SU-DHL-6 (cell line): ENCODE measurements around the gene CORO1C.

ENCODE experiments used
- H2AFZ ChIP-seq: fragments of 200-600 bp; sonication (generic); 2 replicates; pipeline ENCODE4 v1.6.1; 2014; ENCODE audit warnings: low read depth, mild to moderate bottlenecking, moderate library complexity, mixed read lengths, antibody characterized with exemption, low read length; ENCODE audit not compliant: severe bottlenecking
- H3F3A ChIP-seq: fragments of 200-600 bp; shearing (Covaris generic); 2 replicates; pipeline ENCODE4 v1.6.0; 2016; ENCODE audit warnings: antibody characterized with exemption, mild to moderate bottlenecking; ENCODE audit not compliant: insufficient read depth
- H3K27ac ChIP-seq: fragments of 200-600 bp; sonication (generic); 2 replicates; pipeline ENCODE4 v1.5.1; 2016; ENCODE audit warnings: low read depth, mild to moderate bottlenecking, low read length, moderate library complexity, mixed read lengths
- H3K27me3 ChIP-seq: fragments of 200-600 bp; sonication (generic), shearing (Covaris generic); 2 replicates; pipeline ENCODE4 v1.6.0; 2014; ENCODE audit warnings: mild to moderate bottlenecking, low read length
- H3K36me3 ChIP-seq: fragments of 200-600 bp; sonication (generic); 2 replicates; pipeline ENCODE4 v1.6.1; 2014; ENCODE audit warnings: mild to moderate bottlenecking, low read length, mixed read lengths
- H3K4me2 ChIP-seq: fragments of 300-600, 200-600 bp; shearing (Covaris generic), sonication (generic); 2 replicates; pipeline ENCODE4 v1.6.0; 2014; ENCODE audit warnings: low read length, low read depth, mild to moderate bottlenecking; ENCODE audit not compliant: poor library complexity, severe bottlenecking
- H3K4me3 ChIP-seq: fragments of 200-600 bp; sonication (generic); 2 replicates; pipeline ENCODE4 v1.5.1; 2014; ENCODE audit warnings: antibody characterized with exemption, low read length, mild to moderate bottlenecking, mixed read lengths; ENCODE audit not compliant: insufficient read depth, poor library complexity, severe bottlenecking
- H3K79me2 ChIP-seq: fragments of 200-600 bp; sonication (generic); 2 replicates; pipeline ENCODE4 v1.6.1; 2014; ENCODE audit warnings: mild to moderate bottlenecking, low read length, moderate library complexity; ENCODE audit not compliant: insufficient read depth
- H3K9ac ChIP-seq: fragments of 200-600 bp; sonication (generic); 2 replicates; pipeline ENCODE4 v1.7.0; 2014; ENCODE audit warnings: mild to moderate bottlenecking, low read length
- H3K9me2 ChIP-seq: fragments of 200-600 bp; sonication (generic); replicated peaks from 2 replicates; pipeline ENCODE4 v1.6.1; 2014; ENCODE audit warnings: low read length; ENCODE audit not compliant: insufficient read depth
- H3K9me3 ChIP-seq: fragments of 200-600 bp; sonication (generic); 2 replicates; pipeline ENCODE4 v1.6.1; 2014; ENCODE audit warnings: low read length, mixed read lengths; ENCODE audit not compliant: insufficient read depth
- H4K20me1 ChIP-seq: fragments of 200-600 bp; sonication (generic); 2 replicates; pipeline ENCODE4 v1.6.1; 2014; ENCODE audit warnings: low read depth, mild to moderate bottlenecking, antibody characterized with exemption, low read length, moderate library complexity, mixed read lengths
- EZH2phosphoT487 ChIP-seq: fragments of 200-600 bp; sonication (generic), shearing (Covaris generic); conservative IDR thresholded peaks from 2 replicates; pipeline ENCODE4 v1.6.1; 2018; ENCODE audit warnings: mild to moderate bottlenecking, antibody characterized with exemption, low read length, moderate library complexity, mixed read lengths
- TF ChIP-seq, protein P1 (sequence below): fragments of 200-600 bp; sonication (generic); IDR thresholded peaks from one replicate; pipeline ENCODE4 v1.5.1; 2017; ENCODE audit warnings: antibody characterized with exemption, mild to moderate bottlenecking, low read length, moderate library complexity; ENCODE audit not compliant: insufficient read depth, poor library complexity, severe bottlenecking

Gene CORO1C

DNA sequence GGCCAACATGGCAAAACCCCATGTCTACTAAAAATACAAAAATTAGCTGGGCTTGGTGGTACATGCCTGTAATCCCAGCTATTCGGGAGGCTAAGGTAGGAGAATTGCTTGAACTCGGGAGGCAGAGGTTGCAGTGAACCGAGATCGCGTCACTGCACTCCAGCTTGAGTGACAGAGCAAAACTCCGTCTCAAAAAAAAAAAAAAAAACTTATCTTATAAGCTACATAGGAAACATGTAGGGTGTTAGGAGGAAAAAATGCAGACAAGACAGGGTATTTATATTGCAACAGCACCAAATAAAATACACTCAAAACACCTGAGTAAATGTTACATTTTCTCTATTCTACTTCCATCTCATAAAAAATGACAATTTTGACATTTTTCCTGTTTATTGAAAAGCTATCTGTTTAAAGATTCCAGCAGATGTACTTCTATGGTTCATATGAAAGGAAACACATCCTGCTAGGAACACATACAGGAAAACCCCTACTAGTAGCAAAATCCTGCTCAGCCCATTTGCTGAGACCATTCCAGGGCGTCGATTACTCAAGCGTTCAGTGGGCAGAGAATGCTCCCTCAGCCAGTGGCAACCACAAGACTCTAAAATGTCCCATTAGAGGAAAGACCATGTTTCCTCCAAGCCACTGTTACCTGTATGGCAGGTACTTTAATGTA is 19.7 kb downstream of the CORO1C start:
- H4K20me1 ChIP-seq = no peaks in the 10 kb centered on the region
- no peak overlapping the region for H3K4me2 ChIP-seq
- H3K36me3 ChIP-seq = no peaks in the 10 kb centered on the region
- H3K27ac ChIP-seq = no peak overlapping the region
- no peaks in the 10 kb centered on the region for H3K27me3 ChIP-seq
- no peak overlapping the region for H3K9ac ChIP-seq
- H3K9me2 ChIP-seq = no peaks in the 10 kb centered on the region
- H3F3A ChIP-seq = no peaks in the 10 kb centered on the region
- H2AFZ ChIP-seq = no peak overlapping the region
- H3K9me3 ChIP-seq = no peaks in the 10 kb centered on the region
- TF ChIP-seq, protein P1, sequence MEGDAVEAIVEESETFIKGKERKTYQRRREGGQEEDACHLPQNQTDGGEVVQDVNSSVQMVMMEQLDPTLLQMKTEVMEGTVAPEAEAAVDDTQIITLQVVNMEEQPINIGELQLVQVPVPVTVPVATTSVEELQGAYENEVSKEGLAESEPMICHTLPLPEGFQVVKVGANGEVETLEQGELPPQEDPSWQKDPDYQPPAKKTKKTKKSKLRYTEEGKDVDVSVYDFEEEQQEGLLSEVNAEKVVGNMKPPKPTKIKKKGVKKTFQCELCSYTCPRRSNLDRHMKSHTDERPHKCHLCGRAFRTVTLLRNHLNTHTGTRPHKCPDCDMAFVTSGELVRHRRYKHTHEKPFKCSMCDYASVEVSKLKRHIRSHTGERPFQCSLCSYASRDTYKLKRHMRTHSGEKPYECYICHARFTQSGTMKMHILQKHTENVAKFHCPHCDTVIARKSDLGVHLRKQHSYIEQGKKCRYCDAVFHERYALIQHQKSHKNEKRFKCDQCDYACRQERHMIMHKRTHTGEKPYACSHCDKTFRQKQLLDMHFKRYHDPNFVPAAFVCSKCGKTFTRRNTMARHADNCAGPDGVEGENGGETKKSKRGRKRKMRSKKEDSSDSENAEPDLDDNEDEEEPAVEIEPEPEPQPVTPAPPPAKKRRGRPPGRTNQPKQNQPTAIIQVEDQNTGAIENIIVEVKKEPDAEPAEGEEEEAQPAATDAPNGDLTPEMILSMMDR = no peak
- TF ChIP-seq EZH2phosphoT487 = no peak
- no peak overlapping the region for H3K4me3 ChIP-seq
- no peaks in the 10 kb centered on the region for H3K79me2 ChIP-seq

DNA sequence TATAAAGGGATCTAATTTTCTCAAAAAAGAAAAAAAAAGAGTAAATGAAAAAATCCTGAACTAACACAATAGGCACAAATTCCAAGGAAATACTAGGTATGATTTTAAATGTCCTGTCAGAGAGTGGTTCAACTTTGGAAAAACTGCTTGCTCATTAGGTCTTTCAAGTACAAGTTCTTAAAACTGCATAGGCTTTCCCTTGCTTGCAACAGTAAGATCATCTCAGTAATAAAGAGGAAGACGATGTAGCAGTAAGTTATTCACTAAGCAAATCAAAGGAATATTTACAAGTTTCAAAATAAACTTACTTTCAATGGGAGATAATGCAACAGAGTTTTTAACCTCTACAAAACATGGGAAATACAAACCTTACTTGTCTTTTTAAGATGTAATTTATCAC is 21.6 kb downstream of the CORO1C start:
- Histone ChIP-seq H3K36me3 (no peaks in the 10 kb centered on the region), H3K27me3 (no peaks in the 10 kb centered on the region), H3K9ac (no peak overlapping the region), H3F3A (no peaks in the 10 kb centered on the region), H4K20me1 (no peaks in the 10 kb centered on the region), H3K9me3 (no peaks in the 10 kb centered on the region), H3K4me3 (no peak overlapping the region), H3K27ac (no peak overlapping the region), H3K4me2 (no peak overlapping the region), H3K9me2 (no peaks in the 10 kb centered on the region), H2AFZ (no peak overlapping the region), H3K79me2 (no peaks in the 10 kb centered on the region)
- TF ChIP-seq EZH2phosphoT487 = no peak
- TF ChIP-seq, protein P1 = no peak

DNA sequence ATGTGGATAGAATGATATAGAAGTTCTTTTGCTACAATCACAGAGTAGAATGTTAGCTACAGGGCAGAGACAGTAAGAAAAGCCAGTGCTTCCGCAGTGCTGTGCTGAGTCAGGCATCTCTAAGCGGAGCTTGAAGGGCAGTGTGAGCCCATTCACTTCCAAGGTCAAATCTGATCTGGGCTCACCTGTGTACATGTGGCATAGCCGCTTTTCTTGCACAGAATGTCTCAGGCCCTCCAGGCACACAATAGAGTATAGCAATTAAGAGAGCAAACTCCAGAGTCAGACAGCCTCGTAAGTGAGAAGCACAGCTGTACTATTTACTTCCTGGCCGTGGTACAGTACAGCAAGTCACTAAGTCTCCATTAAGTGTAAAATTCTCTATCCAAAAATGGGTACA is 26.8 kb downstream of the CORO1C start:
- Histone ChIP-seq H3K4me3 (no peak overlapping the region), H3K9ac (no peak overlapping the region), H3K27me3 (no peaks in the 10 kb centered on the region), H2AFZ (no peak overlapping the region), H3K9me3 (no peaks in the 10 kb centered on the region), H3K36me3 (no peaks in the 10 kb centered on the region), H3K79me2 (no peaks in the 10 kb centered on the region), H4K20me1 (no peaks in the 10 kb centered on the region), H3K4me2 (no peak overlapping the region), H3F3A (no peaks in the 10 kb centered on the region), H3K9me2 (no peaks in the 10 kb centered on the region), H3K27ac (no peak overlapping the region)
- TF ChIP-seq, protein P1 = no peak
- TF ChIP-seq EZH2phosphoT487 = no peak
